GM18870 (cell line): ENCODE data around the gene MMD2.

Experiments used
- ATAC-seq: cut with Tn5 transposase; IDR thresholded peaks from one replicate; pipeline ENCODE4 v1.9.1; 2021; ENCODE audit warnings: moderate library complexity; ENCODE audit not compliant: unreplicated experiment

The MMD2 gene

DNA sequence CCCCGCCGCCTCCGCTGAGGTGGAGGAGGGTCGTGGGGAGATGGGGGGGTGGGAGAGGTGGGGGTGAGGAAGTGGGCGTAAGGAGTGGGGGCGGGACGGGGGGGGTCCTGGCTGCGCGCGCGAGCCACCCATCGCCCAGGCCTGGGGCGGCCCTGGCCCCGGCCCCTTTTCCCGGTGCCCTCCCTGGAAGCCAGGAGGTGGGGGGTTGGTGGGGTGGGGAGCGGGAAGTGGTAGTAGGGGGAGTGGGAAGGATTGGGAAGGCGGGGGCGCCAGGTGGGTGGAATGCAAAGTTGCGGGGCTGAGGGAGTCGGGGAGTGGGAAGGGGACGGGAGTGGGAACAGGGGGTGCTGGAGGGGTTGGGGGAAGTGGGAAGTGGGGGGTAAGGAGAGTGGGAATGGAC lies 319 bp upstream of the MMD2 start:
- ATAC-seq: no peak

DNA sequence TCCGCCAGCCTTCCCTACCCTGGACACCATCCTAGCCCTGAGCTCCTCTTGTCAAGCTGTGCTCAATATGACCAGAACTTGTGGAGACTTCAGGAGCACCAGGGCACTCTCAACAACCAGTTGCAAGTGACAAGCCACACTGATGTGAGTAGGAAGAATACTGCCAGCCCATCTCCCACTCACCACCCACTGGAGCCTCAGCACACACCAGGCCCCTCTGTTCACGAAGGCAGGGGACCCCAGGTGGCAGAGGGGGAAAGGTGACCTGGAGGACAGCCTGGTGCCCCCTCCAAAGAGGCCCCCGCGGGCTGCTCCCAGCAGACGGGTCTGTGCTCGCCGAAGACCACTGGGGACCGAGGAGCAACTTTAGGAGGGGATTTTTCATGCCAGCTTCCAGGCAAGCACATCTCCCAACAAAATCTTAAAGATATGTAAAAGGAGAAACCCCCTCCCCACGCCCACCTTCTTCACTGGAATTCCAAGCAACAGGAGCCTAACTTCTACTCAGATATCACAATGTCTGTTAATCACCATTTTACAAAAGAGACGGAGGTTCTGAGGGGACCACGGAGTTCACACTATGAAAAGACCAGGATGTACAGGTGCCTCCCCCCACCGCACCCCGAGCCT lies 1.0 kb downstream of the MMD2 start:
- ATAC-seq: no peak

DNA sequence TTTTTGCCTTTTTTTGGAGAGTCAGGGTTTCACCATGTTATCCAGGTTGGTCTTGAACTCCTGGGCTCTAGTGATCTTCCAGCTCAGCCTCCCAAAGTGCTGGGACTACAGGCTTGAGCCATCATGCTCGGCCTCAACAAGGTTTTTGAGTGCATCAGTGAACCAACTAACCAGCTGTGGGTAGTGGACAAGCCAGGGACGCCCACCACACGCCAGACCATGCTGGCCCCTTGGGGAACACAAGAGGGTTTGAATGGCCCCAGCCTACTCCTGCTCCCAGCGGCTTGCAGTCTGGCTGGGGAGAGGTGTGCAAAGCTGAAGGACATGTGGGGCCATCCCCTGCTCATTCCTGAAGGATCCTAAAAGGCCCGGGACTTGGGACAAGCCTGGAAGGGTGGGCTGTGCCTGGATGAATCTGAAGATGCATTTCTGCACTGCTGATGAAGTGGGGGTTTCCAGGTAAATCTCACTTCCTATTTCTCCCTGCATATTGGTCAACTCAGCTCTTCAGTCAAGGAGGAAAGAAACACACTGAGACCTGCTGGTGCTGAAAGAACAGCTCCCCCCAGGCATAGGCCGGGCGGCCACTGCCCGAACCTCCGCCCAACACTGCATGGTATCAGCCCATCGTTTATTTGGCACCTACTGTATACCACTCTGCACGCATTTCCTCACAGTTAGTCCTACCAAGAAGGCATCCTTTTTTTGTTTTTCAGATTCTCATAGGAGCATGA lies 6.9 kb downstream of the MMD2 start:
- ATAC-seq: peak; percentile 60

DNA sequence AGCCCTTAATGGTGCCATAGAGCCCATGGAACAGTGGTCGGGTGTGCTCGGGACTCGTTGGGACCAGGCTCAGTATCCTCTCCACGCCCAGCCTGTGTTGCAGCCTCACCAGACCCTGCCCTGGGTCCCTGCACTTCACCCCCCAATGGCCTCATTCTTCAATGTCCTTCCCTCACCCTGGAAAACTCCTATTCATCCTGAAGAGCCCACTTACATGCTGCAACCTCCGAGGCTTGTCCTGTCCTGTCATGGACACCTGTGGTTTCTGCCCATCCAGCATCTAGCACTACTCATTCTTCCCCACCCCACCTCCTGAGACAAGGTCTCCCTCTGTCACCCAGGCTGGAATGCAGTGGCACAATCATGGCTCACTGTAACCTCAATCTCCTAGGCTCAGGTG lies 7.7 kb downstream of the MMD2 start:
- ATAC-seq: no peak

DNA sequence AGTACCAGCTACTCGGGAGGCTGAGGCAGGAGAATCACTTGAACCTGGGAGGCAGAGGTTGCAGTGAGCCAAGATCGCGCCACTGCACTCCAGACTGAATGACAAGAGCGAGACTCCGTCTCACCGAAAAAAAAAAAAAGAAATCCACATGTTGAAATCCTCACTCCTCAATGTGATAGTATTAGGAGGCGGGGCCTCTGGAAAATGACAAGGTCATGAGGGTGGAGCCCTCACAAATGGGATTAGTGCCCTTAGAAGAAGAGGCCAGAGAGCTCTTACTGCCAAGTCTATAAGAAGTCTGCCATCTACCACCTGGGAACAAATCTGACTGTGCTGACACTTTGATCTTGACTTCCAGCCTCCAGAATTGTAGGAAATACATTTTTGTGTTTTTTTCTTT lies 10.6 kb downstream of the MMD2 start:
- no peak for ATAC-seq

DNA sequence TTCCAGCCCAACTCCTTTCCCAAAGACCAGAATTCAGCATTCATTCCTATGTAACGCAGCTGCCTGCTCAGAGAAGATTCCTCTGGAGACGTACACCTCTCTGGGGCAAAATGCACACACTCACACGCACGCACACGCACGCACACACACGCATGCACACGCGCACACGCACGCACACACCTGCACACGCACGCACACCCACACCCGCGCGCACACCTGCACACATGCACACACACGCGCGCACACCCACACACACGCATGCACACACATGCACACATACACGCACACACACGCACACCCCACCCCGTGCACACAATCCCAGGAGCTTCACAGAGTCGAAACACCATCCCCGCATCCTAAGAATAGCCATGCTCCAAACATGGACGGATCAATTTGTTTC lies 13.0 kb downstream of the MMD2 start:
- ATAC-seq: no peak

DNA sequence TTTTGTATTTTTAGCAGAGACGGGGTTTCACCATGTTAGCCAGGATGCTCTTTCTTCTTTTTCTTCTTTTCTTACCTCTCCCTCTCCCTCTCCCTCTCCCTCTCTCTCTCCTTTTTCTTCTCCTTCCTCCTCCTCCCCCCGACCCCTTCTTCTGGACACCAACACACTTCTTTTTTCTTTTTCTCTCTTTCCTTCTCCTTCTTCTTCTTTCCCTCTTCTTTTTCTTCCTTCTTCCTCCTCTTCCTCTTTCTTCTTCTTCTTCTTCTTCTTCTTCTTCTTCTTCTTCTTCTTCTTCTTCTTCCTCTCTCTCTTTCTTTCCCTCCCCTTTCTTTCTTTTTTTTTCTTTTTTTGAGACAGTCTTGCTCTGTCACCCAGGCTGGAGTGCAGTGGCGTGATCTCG lies 14.0 kb downstream of the MMD2 start:
- ATAC-seq: no peak

DNA sequence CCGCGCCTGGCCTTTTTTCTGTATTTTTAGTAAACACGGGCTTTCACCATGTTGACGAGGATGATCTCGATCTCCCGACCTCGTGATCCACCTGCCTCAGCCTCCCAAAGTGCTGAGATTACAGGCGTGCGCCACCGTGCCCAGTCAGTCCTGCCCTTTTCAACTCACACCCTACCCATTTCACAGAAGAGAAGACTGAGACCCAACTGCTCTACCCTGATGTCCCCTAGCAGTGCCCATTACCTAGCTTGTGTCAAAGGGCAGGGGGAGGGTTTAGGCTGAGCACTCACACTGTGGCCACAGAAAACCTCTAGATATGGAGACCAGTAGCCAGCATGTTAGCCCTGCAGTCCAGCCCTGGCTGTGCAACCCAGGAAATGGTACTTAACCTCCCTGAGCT lies 15.7 kb downstream of the MMD2 start:
- ATAC-seq: no peak

DNA sequence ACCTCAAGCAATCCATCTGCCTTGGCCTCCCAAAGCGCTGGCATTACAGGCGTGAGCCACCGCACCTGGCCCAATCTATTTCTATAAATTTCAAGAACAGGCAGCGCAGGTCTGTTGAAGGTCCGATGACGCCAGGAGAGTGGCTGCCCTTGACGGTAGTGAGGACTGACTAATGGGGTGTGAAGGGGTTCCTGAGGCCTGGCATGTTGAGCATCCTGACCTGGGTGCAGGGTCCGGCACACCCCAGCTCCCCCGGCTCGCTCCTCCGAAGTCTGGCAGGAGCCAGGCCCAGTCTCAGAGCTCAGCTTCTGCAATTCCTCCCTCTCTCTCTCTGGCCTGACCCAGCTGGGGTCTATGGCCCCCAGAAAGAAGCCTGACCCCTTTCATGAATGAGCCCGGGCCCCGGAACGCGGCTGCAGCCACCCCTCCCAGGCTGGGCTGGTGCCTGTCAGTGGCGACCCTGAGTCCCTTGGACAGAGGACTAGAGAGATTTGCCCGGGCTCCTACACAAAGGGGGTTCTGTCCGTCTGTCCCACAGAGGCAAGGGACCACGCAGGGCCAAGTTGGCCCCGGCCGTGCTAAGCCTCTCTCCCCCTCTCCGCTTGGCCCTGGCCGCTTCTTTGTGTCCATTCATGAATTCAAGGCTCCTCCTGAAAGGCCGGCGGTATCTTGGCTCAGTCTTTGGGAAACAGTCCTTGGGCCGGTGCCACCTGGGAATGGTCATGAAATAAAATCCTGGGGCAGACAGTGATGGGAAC lies 18.8 kb downstream of the MMD2 start:
- no peak for ATAC-seq

DNA sequence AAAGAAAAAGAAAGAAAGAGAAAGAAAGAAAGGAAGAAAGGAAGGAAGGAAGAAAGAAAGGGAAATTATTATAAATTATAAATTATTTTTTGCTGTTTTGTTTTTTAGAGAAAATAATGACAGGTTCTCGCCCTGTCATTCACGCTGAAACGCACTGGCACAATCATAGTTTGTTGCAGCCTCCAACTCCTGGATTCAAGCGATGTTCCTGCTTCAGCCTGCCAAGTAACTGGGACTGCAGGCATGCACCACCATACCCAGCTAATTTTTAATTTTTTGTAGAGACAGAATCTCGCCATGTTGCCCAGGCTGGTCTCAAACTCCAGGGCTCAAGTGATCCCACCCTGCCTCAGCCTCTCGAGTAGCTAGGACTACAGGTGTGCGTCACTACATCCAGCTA lies 21.6 kb downstream of the MMD2 start:
- no peak for ATAC-seq

DNA sequence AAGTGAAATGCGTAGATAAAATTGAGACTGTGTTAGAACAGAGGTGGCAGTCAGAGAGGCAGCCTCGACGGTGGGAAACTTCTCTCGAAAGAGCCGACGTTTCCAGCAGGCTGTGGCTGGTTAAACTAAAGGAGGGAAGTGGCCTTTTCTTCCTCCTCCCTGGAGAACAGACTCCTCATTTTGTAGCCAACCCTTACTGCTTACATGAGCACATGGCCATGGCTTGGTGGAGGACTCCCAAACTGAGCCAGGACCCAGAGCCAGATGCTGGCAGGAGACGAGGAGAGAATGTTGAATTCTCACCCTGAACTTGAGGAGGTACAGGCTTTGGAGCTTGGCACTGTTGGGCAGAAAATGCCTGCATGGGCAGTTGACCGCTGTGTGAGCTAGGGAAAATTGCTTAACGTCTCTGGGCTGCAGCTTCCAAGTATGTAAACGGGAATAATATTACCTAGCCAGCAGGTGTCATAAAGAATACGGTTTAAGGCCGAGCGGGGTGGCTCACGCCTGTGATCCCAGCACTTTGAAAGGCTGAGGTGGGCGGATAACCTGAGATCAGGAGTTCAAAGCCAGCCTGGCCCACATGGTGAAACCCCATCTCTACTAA lies 24.5 kb downstream of the MMD2 start:
- ATAC-seq: no peak

DNA sequence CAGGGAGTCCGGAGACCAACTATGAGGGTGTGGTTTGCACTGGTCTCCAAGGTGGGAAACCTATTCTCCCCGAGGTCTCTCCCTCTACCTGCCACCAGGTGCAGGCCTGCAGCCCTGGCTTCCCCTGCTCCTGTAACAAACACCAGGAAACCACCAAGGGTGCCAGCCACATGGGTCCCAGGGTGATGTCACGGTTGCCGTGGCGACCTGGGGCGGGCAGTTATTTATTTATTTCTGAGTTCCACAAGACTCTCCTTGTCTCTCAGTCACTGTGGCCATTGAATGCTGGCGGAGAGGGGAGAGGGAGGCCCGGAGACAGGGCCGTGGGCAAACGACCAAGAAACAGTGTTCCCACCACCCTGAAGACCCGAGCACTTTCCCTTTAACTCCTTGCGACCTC lies 27.0 kb downstream of the MMD2 start:
- no peak for ATAC-seq

DNA sequence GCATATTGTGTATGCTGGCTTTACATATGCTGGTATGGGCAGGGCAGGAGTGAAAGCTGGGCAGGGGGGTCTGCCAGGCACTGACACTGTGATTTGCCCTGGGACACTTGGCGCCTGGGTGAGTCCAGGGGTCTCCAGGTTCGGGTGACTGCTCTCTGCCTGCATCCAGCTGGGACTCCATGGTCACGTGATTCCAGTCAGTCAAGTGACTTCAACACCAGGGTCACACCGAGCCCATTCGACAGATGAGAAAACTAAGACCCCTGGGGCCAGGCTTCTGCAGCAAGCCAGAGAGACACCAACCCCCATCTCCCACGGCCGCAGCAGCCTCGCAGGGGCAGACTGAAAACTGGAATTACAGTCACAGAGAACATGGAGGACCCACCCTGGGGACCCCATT lies 30.0 kb downstream of the MMD2 start:
- no peak for ATAC-seq

DNA sequence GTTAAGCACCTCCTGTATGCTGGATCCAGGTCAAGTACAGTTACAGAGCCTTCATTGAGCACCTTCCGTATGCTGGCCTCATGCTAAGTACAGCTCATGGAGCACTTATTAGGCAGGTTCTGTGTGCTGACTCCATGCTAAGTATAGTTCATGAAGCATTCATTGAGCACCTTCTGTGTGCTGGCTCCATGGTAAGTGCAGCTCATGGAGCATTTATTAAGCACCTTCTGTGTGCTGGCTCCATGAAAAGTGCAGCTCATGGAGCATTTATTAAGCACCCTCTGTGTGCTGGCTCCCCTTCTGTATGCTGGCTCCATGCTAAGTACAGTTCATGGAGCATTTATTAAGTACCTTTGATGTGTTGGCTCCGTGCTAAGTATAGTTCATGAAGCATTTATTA lies 30.5 kb downstream of the MMD2 start:
- no peak for ATAC-seq

DNA sequence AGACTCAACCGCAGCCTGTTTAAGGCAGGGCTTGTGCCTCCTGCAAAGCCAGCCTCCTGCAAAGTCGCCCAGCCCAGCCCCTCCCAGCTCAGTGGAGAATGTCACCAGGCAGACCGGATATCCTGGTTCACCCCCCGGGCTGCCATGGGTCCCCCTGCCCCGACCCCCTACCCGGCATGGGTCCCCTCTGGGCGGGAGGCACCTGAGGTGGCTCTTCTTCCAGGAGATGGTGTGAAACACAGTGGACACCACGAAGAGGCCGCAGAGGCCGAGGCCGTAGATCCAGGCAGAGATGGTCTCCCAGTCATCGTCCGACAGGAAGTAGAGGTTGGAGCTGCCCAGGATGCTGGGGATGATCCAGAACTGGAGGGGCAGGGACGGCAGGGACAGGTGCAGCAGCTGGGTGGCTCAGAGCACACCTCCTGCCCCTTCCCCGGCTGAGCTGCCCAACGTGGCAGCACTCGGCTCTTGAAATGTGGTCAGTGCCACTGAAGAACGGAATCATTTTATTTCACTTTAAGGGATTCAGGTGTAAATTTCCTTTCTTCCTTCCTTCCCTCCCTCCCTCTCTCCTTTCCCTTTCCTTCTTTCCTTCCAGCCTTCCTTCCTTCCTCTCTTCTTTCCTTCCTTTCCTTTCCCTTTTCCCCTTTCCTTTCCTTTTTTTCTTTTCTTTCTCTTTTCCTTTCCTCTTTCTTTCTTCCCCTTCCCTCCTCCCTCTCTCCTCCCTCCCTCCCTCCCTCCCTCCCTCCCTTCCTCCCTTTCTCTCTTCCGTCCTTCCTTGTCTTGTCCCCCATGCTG lies 38.8 kb downstream of the MMD2 start:
- ATAC-seq: no peak

DNA sequence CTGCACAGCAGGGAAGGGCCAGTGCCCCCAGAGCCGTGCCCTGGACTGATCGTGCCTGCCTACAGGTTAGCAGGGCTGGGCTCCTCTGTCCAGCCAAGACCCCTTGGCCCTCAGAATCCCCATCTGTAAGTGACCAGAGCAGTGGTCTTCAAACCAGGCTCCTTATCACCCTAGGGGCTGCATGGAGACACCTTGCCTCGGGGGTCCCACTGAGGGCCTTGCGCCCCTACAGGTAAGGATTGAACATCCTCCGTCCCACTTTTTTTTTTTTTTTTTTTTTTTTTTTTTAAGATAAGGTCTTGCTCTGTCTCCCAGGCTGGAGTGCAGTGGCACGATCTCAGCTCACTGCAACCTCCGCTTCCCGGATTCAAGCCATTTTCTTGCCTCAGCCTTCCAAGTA lies 42.9 kb downstream of the MMD2 start:
- no peak for ATAC-seq

DNA sequence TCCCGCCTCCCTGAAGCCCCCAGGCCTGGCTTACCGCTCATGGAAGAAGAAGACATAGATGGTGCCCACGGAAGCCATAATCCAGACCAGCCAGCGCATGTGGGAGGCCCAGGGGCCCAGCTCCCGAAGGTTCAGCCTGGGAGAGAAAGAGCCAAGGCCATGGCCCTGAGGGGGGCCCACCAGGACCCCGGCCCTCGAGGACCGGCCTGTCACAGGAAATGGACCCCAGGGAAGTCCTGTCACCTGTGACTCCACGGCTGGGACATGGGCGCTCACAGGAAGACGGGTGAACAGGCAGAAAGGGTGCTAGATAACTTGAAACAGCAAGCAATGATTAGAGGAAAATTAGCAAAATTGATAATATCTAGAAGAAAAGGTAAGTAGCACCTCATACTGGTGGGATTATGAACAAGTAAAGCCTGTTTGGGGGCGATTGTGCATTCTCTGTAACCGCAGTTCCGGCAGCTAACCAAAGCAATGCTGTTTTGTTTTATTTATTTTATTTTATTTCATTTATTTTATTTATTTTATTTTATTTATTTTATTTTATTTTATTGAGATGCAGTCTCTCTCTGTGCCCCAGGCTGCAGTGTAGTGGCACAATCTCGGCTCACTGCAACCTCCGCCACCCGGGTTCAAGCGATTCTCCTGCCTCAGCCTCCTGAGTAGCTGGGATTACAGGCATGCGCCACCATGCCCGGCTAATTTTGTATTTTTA lies 47.7 kb downstream of the MMD2 start:
- no peak for ATAC-seq

DNA sequence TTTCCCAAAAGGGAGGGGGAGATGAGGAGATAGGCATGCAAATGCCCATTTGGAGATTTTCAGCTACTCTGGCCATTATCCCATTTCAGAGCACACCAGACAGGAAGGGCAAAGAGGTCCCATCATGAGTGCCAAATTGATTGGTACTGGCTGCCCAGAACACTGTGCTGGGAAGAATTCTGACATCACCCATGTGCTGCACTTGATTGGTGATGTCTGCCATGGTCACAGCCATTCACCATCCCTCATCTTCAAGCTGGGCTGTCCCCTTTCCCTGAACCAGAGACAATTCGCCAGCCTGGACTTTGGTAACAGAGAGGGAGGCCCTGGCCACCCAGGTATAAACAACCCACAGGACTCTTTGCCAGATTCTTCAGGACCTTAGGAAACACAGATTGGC lies 52.3 kb downstream of the MMD2 start:
- ATAC-seq: no peak

DNA sequence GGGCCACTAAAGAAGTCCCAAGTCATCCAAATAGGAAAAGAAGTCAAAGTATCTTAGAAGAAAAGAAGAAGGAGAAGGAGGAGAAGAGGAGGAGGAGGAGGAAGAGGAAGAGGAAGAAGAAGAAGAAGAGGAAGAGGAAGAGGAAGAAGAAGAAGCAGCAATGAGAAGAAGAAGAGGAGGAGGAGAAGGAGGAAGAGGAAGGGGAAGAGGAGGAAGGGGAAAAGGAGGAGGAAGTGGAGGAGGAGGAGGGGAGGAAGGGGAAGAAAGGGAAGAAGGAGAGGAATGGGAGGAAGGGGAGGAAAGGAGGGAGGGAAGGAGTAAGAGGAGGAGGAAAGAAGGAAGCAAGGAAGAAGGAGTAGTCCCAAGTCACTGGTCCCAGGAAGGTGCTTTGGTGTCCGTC lies 53.8 kb downstream of the MMD2 start:
- no peak for ATAC-seq

DNA sequence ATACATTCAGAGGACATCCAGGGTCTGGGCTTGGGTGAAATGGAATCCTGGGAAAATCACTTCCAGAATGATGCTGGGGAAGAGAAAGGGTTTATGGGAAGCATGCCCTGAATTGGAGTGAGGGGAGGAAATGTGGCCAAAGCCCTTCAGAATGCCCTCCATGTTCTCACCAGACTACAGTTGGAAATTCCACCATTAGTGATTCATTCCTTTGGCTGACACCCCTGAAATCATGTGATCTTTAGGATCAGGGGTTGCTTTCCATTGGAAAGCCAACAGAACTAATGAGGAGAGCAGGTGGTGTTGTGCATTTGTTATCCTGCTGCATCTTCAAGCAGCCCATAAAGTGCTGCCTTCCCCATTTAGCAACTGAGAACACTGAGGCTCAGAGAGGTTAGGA lies 54.6 kb downstream of the MMD2 start:
- no peak for ATAC-seq
